GF-D8 (cell line): ENCODE results near the gene ADAMTS2.

Experiments used
- DNase-seq: peaks from one replicate; lab custom pipeline; 2025; lab: John Stamatoyannopoulos, UW

Gene ADAMTS2

DNA sequence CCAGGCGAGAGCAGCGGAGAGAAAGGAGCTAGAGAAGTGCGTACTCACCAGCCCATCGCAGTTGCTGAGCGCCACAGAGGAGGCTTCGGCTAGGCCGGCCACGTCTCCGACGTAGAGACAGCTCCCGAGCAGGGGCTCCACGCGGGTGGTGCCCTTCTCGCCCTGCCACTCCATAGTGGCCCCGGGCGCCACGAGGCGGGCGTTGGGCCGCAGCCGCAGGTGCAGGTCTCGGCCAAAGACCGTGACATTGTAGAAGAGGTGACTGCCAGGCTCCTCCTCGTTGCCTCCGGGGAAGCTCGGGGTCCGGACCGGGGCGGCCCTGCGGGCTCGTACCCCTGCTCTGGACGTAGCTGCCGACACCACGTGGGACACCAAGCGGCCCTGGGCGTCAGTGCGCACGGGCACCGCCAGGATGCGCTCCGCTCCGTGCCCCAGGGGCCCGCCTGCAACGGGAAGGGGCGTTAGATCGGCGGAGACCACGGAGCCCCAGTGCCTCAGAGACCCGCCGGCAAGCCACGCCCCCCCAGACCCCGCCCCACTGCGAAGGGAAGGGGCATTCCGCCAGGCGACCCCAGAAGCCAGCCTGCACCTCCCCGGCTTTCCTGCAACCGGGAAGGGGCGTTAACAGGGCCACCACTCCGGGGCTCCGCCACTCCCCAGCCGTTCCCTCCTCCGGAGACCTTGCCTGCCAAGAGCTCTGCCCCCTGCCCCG, 1.4 kb downstream of the ADAMTS2 start:
- no peak for DNase-seq

DNA sequence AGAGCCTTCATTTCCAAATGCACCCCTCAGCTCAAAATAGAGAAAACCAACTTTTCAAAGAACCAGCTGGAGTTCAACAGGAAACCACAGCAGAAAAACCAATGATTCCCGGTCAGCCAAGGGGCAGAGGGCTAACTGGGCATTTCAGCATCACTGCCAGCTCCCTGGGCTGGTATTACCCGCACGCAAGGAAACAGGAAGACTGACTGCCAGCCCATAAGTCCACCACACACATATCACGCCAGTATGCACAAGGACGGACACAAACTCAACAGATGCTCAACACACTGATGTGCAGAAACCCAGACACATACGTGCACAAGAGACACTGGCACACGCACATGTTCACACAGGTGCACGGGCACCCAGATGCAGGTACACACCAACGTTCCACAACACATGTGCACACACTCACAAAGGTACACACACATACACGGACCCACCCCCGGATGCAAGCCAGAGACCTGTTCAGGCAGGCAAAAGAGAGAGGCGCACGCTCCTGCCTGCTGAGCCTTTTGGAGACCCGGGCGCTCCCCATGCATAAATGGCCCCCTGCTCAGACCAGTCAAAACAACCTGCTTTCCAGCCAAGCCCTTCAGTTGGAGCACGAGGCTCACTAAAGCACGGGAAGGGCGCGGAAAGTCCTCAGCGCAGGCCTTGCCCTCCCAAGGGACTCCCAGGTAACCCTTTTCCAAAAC, 2.1 kb downstream of the ADAMTS2 start:
- DNase-seq: no peak

DNA sequence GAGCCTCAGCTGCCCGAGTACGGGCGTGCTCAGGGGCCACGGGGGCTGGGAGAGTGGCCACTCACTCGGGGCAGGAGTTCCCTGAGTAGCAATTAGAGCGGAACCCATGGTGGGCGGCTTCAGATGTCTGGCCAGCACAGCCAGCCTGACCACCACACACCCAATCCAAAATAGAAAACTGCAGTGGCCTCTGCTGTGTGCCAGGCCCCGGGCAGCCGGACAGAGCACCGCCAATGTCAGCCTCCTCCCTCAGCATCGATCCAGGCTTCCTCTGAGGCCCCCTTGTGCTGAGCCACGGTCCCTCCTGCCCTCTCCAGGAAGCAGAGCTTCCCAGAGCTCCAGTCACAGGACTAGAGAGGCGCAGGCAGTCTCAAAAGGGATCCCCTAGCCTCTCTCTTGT, 2.7 kb downstream of the ADAMTS2 start:
- DNase-seq: no peak

DNA sequence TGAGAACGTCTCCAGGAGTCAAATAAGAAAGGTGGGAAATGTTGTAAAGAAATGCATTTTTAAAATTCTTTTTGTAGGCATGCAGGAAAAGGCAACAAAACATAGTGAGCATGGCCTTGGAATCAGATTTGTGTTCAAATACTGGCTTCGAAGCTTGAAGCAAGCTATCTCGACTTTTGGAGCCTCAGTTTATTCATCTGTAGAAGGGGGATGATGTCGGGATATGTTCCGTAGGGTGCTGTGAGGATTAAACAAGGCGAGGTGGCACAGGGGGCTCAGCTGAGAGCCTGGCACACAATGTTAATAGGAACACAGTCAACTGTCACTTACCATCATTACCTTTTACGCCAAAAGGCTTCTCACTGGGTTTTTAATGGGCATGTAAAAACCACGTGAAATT, 4.8 kb downstream of the ADAMTS2 start:
- no peak for DNase-seq

DNA sequence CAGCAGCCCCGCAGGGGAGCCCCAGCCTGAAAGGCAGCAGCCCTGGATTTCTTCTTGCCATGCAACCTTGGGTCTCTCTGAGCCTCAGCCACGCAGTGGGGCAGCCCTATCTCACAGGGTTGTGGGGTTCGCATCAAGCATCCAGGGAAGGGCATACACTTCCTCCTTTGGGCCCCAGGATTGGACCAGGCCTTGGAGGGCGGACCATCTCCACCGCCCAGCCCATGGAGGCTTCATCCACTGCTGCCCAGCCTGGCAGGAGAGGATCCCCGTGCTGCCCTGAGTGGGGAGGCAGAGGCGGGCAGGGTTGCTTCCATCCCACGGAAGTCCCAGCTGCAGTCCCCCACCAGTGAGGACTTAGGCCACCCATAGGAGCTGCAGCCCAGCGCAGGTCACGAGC, 5.3 kb downstream of the ADAMTS2 start:
- DNase-seq: no peak

DNA sequence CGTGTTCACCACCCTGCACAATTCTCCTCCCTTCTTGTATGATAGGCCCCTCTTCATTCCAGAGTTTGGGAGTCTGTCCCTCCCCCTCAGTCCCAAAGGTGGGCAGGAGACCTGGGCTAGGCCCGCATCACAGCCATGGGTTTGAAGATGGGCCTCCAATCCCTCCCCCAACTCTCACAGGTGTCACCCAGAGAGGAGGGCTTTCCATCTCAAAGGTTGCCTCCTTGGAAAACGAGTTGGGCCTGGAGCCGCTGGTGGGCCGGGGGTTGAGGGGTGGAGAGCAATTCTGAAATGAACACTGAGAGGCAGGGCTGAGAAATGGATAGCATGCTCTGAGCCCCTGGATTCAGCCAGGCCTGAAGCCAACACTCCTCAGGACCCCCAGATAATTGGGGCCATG, 6.2 kb downstream of the ADAMTS2 start:
- no peak for DNase-seq

DNA sequence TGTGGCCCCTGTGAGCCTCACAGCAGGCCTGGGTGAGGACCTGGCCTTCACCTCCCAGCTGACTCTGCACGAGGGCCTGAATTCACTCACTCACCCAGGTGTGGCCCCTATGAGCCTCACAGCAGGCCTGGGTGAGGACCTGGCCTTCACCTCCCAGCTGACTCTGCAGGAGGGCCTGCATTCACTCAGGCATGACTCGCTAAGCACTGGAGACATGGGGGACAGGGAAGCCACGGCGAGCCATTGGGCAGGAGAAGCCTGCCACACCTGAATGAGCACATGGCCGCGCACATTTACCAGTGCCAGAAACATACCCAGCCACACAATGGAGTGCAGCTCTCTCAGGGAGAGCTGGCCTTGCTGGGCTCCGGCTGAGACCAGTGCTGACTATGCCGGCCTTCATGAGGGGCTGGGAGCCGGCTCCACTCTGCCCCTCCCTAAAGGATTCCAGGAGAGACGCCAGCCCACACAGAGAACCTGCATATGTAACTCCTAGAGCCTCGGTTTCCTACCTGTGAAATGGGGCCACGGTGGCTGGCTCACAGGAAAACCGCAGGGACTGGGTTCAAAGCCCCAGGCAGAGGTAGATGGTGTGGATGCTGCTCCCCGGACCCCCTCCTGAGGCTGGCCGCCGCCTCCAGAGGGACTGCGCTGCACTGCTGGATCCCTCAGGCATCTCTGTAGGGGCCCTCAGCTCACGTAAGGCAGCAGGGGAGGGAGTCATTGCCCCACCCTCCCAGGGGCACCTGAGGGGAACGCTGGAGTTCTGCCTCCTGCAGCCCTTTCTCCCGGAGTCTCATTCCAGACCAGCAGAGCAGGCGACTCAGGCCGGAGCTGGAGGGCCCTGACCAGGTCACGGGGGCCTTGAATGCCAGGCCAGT, 7.2 kb downstream of the ADAMTS2 start:
- no peak for DNase-seq

DNA sequence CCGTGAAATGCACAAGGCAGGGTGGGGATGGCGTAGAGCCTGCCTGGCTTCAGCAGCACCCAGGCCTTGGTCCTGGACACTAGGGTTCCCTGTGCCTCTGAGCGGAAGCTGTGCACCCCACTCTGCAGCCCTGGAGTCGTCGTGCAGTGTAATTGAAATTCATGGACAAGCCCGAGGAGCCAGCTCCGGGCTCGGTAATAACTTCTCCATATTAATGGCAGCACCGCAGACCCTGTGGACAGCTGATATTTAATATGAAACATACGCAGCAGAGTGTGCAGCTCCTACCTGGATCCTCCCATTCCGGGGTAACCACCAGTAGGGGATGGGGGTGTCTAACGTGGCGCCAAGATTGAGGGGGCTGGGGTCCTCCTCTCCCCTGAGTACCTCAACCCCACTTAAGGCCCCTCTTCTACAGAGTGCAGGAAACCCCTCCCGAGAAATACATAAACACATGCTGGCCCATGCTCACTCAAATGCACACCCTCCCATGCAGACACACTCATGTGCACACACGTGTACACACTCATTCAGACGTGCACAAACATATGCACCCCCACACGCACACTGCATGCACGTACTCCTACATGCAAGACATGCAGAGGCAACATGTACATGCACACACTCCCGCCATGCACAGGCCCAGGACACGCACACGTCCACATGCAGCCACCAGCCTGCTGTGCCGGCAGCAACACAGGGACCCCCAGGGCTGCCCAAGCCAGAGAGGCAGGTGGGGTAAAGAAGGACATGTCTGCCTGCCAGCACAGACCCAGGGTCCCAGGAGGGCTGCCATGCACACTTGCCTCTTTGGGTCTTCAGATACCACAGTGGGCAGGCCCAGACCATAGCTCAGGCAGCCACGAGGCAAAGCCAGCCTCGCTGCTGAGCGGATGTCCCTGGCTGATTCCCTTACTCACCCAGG, 8.1 kb downstream of the ADAMTS2 start:
- no peak for DNase-seq

DNA sequence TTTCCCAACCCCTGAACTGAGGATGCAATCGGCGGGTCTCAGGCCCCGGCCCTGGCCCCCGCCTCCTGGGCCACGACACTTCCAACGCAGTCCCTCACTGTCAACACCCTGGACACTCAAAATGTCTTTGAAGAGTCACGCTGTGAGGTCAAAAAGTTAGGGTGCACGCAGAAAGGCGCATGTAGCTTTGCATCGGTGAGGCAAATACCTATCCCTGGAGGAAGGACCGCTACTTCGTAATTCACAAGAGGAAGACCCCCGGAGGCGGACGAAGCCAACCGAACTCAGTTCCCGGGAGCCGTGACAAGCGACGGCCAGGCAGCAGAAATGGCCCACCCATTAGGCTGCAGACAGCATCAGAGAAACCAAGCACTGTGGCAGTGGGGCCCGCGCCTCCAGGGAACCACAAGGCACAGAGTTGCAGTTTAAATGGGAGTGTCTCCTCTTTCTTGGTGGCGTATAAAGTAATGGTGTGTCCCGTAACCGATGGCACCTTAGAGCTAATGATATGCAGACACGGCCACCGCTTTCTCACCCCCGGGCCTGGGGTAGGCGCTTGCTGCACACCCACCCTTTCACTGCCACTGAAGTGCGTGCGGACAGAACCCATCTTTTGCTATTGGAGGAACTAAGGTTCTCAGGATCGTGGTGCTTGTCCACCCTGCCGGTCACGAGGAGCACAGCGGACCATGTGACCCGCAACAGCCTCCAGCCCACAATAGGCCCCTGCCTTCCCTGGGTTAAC, 9.0 kb downstream of the ADAMTS2 start:
- DNase-seq: no peak

DNA sequence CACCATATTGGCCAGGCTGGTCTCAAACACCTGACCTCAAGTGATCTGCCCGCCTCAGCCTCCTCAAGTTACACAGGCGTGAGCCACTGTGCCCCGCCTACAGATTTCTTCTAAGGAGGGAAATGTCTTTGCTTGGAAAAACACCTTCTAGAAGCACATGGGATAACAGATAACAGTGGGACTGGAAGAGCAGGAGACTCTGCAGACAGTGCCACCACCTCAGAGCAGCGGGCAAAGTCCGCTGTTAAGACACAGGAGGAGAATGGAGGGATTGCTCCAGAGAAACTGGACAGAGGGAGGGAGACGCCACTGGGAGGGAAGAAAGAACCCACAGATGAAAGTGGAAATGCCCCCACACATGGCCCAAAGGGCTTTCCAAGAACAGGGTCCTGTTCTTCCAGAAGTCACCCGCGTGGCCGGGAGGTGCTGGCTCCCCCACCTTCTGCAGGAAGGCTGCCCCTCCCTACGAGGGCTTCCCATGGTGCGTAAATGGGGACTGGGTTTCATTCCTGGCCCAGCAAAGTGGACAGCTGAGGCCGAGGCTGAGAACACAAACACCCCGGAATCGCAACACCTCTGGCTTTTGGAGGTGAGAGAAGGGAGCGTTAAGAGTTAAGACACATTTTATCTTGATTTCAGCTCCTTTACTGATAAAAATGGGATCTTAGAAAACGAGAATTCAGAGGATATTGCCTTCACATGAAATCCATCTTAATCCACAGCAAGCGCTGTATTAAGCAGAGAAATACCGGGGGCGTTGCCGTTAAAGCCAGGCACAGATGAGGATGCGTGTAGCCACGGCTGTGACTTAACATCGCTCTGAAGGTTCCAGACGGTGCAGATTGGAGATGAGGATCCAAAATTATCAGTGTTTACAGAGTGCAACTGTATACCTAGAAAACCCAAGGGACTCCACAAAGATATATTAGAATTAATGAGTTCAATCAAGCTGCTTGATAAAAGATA, 11.2 kb downstream of the ADAMTS2 start:
- DNase-seq: no peak

DNA sequence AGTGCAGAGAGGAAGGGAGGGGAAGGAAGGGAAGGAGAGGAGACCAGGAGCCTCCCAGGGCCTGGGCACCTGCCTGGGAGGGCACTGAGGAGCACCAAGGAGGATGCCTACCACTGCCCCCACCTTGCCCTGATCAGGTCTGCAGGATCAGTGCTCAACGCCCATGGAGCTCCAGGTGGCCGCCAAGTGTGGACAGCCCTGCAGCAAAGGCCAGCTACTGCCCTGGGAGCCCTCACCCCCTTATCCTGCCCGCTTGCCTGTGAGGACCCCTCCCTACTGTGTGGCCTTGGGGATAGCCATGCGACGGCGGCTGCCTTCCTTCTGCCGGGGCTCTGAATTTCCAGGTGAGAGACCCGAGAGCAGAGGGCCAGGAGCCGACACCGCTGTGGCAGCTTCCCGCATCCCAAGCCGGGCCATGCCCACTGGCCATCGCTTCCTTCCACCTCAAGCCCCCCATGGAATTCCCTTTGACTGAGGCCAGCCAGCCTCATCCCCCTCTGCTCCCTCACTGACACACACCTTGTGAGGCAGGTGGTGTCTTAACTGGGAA, 12.4 kb downstream of the ADAMTS2 start:
- no peak for DNase-seq

DNA sequence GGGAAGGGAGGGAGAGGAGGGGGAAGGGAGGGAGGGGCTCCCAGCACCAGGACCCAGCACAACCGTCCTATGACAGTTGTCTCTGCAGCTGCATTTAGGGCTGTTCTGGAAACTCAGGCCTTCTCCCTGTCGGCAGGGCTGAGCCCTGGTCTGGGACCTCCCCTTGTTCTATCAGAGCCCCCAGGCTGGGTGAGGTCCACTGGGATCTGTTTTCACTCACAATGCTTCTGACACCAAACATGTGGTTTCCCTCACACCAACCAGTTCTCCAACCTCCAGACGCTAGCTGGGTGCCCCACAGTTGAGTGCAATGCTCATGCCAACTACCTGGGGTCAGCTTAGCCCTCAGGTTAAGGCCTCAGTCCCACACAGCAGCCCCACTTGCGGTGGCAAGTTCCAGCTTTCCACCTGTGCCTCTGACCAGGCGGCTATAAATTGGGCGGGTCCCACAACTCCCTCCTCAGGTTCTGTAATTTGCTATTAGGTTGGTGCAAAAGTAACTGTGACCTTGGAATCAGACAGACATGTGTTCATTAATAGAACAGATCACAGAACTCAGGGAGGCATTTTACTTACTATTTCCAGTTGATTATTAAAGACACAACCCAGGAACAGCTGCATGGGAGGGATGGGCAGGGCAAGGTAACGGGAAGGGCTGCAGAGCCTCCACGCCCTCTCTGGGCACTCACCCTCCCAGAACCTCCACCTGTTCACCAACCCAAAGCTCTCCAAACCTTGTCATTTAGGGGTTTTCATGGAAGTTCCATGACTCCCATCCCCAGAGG, 13.5 kb downstream of the ADAMTS2 start:
- DNase-seq: no peak

DNA sequence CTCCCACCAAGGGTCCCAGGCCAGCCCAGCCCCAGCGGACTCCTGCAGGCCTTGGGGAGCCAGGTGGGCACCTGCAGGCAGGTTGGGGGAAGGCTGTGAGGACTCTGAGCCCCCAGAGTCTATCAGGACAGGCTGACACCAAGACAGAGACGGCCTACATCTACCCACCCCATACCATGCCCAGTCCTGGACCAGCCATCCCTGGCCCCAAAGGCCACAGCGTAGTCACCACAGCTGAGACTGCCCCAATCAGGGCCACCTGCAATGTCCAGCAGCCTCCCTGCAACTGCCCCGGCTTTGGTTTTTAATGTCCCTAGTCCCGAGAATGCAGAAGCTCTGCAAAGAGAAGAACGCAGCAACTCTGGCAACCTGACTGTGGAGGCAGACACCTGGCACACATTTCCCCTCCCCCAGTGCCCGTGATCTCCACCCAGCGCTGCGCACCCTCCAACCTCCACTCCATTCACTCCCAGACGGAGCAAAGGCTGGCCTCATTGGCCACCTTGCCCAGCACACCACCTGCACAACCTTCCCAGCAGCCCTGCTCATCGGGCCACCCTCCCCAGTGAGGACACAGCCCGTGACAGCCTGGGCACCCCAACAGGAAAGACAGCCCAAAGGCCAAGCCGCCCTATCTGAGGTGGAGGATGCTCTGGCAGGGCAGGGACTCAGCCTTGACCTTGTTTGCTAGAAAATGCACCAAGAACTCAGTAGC, 14.9 kb downstream of the ADAMTS2 start:
- DNase-seq: no peak

DNA sequence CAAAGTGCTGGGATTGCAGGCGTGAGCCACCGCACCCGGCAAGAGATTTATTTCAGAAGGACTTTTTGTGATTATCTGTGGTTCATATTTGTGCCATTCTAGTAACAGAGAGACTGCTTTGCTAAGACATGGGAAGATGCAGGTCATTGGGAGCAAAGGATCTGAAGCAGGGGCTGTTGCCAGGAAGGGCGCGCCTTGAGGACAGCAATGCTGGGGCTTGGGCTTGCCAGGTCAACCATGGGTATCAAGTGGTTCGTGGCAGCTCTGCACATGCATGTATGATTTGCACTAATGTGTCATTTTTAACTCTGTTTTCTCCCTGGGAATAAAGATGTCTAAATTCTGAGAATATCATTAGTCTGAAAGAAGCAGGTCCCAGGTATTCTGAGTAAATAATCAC, 17.0 kb downstream of the ADAMTS2 start:
- DNase-seq: no peak

DNA sequence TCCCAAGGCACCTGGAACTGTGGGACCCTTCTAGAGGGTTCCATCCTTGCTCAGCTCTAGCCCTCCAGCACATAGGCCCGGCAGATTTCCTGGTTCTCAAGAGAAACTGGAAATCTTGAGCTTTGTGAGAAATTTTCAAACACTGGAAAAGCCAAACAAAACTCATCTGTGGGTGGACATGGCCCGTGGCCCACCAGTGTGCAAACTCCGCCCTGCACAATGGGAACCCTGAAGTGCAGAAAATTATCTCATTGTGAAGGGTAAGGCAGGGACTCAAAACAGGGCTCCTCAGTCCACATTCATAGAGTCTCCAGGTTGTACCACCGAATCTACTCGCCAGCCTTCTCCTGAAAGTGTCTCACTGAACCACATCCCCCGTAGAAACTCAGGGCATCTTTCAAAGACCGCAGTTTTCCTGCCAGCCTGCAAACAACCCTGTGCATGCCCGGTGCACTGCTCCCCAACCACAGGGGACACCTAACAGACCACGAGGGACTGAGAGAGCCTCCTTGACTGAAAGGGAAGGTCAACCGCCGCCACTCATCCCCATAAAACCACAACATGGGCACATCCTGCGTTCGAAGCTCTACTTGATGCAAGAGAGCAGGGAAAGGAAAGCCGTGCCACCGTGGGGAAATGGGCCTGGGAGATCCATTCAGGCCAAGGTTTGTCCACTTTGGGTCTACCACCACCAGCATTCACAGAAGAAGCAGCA, 18.1 kb downstream of the ADAMTS2 start:
- no peak for DNase-seq

DNA sequence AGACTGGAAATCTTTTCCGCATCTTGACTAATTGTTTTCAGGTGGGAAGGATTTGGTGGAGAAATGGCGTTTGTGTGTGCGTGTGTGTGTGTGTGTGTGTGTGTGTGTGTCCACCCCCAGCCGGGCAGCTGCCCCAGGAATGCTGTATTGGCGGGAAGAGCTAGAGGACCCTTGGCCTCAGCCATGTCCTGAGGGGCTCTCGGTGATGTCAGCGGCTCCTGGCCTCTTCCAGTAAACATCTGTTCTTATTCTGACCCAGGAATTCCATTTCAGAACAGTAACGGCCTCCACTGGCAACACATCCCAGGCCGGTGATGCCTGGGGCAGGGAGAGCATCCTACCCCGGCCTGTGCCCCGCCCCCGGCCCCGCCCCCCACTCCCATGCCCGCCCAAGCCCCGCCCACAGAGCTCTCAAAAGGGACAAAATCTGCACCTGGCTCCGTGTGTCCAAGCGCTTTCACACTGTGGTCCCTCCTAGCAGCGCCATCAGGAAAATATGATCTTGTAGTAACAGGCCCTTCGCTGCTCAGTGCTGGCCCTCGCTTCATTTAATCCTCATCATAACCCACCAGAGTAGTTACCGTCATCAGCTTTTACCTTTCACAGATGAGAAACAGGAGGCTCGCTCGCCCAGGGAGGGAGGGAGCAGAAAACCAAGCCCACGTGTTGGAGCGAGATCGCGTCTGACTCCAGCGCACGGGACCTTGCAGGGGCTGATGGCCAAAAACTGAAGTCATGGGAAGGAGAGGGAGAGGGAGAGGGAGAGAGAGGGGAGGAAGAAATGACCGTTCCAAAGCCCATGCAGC, 18.9 kb downstream of the ADAMTS2 start:
- no peak for DNase-seq
